Measurements from ENCODE around the gene TAMALIN. TPM values are rescaled to one million over a fixed set of nuclear protein-coding genes. Genes with fewer than 3 reads are reported as not detected.

The TAMALIN gene
- total and polyA plus RNA-seq, 9 donors = 16.8 to 84.1 (median 32.2) TPM

DNA sequence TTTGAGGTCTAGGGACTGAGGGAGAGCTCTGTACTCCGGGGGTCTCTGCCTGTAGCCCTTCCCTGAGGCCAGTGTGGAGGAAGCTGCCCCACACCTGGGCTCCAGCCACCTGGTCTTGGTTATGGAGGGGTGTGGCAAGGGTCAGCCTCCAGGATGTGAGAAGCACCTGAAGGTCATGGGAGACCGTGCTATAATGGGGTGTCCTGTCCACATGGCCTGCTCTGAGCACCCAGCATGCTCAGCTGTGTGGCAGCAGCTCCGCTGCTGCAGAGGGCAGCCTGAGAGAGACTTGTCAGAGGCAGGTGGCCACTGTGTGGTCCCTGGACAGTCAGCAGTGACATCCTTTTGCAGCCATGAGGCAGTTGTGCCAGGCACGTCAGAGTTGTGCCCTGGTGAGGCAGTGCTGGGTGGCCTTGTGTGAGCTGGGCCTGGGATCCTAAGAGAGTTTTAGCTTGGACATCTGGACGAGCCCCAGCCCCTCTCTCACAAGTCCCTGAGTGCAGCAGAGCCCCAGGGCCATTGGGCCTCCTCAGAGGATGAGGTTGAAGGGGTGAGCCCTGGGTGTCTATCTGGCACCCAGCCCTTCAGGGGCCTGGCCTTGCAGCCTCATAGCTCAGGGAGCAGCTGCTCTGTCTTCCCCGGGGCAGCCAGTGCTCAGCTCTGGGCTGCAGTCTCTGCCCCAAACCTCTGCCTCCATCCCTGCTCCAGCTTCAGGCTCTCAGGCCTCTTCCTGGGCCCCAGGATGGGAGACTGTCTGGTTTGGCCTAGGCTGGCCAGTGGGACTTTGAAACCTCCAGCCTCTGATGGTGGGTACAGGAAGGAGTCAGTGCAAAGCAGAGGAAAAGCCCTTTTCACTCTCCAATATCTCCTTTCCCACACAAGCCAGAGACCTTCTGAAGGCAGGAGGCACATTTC, 55.7 kb downstream of the TAMALIN start:
- H3K36me3 ChIP-seq = no peaks in the 10 kb centered on the region
- DNase-seq = peak; percentile 36 to 69 (median 58)
- peaks cover 17% of the 10 kb centered on the region for H3K4me1 ChIP-seq (ENCODE audit: insufficient read depth)
- no peaks in the 10 kb centered on the region for H3K9me3 ChIP-seq
- H3K4me3 ChIP-seq = no peak overlapping the region
- no peak for TF ChIP-seq POLR2A (IDR thresholded peaks at IDR 0.05)
- TF ChIP-seq EP300 (IDR thresholded peaks at IDR 0.05) = no peak
- no peak for TF ChIP-seq CTCF (IDR thresholded peaks at IDR 0.05)
- 65 to 72% (median 66%) methylated on average over 5 to 6 of the region's 6 CpGs for WGBS, 3 donors
- intact Hi-C loops (cut with DNase I) = no loop called here
- no peaks in the 10 kb centered on the region for H3K27me3 ChIP-seq
- H3K27ac ChIP-seq = peak overlapping the region; percentile 81 to 85

DNA sequence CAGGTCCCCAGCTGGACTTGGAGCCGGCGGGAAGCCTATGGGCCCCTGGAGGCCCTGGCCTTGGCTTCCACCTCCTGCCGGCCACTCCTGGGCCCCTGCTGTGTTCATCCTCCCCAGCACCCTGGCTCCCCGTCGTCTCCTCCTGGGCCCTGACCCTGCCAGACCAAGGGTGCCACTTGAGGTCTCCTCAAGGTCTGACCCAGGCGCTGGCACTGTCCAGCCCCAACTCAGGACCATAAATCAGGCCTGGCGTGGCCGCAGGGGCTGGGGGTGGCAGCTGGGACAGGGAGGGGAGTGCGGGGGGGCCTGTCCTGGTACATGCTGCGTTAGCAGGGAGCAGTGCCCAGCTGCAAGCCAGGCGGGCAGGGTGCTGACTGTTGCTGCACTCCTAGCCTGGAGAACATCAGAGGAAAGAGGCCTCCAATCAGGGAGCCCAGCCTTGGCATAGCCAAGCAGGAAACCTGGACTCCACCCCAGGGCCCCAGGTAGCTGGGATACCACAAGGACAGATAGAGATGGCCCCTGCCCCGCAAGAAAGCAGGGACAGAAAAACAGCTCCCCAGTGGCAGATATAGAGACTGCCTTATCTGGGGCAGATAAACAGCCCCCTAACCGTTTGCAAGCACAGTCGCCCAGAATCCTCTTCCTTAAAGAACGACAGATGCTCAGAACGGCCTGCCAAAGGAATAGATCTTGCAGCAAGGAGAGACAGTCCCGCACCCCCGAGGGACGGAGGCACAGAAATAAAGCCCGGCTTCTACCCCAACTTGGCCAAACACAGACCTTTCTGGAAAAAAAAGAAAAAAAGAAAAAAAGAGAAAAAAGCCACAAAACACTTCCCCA, 56.6 kb downstream of the TAMALIN start:
- Histone ChIP-seq H3K9me3 (no peaks in the 10 kb centered on the region), H3K4me3 (no peak overlapping the region), H3K27me3 (no peaks in the 10 kb centered on the region), H3K4me1 (ENCODE audit: insufficient read depth) (peaks cover 17% of the 10 kb centered on the region), H3K36me3 (no peaks in the 10 kb centered on the region), H3K27ac (peak overlapping the region; percentile 81 to 85)
- WGBS, 3 donors = 28 to 39% (median 34%) methylated on average over 20 of the region's 20 CpGs
- intact Hi-C loops (cut with DNase I) = no loop called here
- TF ChIP-seq POLR2A (IDR thresholded peaks at IDR 0.05) (no peak), EP300 (IDR thresholded peaks at IDR 0.05) (no peak), CTCF (IDR thresholded peaks at IDR 0.05) (no peak)
- peak; percentile 65 to 76 (median 68) for DNase-seq

DNA sequence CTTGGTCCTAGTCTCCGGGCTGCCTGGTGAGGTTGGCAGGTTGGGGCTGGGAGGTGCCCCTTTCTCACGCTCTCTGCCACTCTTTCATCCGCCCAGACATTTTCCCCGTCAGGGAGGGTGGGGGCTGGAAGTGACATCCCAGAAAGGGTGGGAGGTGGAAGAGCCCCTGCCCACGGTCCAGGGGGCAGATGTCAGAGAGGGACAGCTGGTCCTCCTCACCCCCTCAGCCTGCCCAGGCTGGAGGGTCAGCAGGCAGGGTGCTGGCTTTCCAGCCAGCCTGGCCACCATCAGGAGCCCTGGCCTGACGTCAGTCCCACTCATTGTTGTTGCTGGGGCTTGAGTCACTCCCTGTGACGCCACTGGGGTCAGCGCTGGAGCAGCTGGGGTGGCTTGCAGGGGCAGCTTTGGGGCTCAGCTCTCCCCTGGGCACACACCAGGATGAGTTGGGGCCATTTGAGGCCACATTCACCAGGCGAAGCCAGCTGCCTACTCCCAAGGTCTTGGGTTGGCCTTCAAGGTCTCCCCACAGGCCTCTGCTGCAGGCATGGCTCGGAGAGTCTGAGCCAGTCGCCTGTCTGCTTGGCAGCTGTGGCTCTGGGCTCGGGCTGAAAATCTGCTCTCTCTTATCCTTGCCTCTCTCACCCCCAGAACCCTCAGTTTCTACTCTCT, 57.4 kb downstream of the TAMALIN start:
- no peak for TF ChIP-seq POLR2A (IDR thresholded peaks at IDR 0.05)
- peak; percentile 42 for TF ChIP-seq EP300 (IDR thresholded peaks at IDR 0.05)
- TF ChIP-seq CTCF (IDR thresholded peaks at IDR 0.05) = no peak
- Histone ChIP-seq H3K27me3 (no peaks in the 10 kb centered on the region), H3K4me1 (ENCODE audit: insufficient read depth) (peaks cover 17% of the 10 kb centered on the region), H3K4me3 (no peak overlapping the region), H3K9me3 (no peaks in the 10 kb centered on the region), H3K36me3 (no peaks in the 10 kb centered on the region), H3K27ac (peak overlapping the region; percentile 81 to 85)
- intact Hi-C loops (cut with DNase I) = no loop called here
- WGBS, 3 donors = 36 to 55% (median 47%) methylated on average over 11 to 12 of the region's 12 CpGs
- peak; percentile 78 to 85 (median 82) for DNase-seq

Small RNA genes within 50 kb of the gene (small RNA-seq; reads per million reads assigned to genes)
- gene RNU6-574P = not detected

Other genes with a start within 250 kb of the TAMALIN start
- gene FIGNL2, start 158.2 kb upstream of the TAMALIN start, total RNA-seq = under 1 TPM; 0.11 to 0.50 (median 0.33) TPM
- under 1 TPM; 0.18 to 0.22 TPM for gene FIGNL2, start 158.2 kb upstream of the TAMALIN start, polyA plus RNA-seq
- not detected for gene ANKRD33, start 118.8 kb upstream of the TAMALIN start, total RNA-seq
- not detected for gene ANKRD33, start 118.8 kb upstream of the TAMALIN start, polyA plus RNA-seq
- 10 to 100 TPM in 5 of 7 donors, 1 to 10 TPM in 2; 5.7 to 17.6 (median 15.6) TPM for gene ACVRL1, start 99.4 kb upstream of the TAMALIN start, total RNA-seq
- 10 to 100 TPM in 1 of 2 donors, 1 to 10 TPM in 1; 8.0 to 11.1 TPM for gene ACVRL1, start 99.4 kb upstream of the TAMALIN start, polyA plus RNA-seq
- gene ACVR1B, start 55.2 kb upstream of the TAMALIN start, total RNA-seq = 10 to 100 TPM in 6 of 7 donors, 1 to 10 TPM in 1; 6.9 to 27.3 (median 19.1) TPM
- gene ACVR1B, start 55.2 kb upstream of the TAMALIN start, polyA plus RNA-seq = 10 to 100 TPM in 1 of 2 donors, 1 to 10 TPM in 1; 9.7 to 23.0 TPM
- 1,000 to 10,000 TPM in 2 of 7 donors, 100 to 1,000 TPM in 5; 142 to 1,603 (median 414) TPM for gene NR4A1, start 44.5 kb downstream of the TAMALIN start, total RNA-seq
- gene NR4A1, start 44.5 kb downstream of the TAMALIN start, polyA plus RNA-seq = 100 to 1,000 TPM in 1 of 2 donors, 10 to 100 TPM in 1; 41.7 to 159 TPM
- 10 to 100 TPM; 24.9 to 48.7 (median 28.9) TPM for gene ATG101, start 63.0 kb downstream of the TAMALIN start, total RNA-seq
- gene ATG101, start 63.0 kb downstream of the TAMALIN start, polyA plus RNA-seq = 10 to 100 TPM; 13.6 to 26.2 TPM
- 1 to 10 TPM; 1.4 to 4.5 (median 2.8) TPM for gene SMIM41, start 72.8 kb downstream of the TAMALIN start, total RNA-seq
- 1 to 10 TPM in 1 of 2 donors, under 1 TPM in 1; 0.32 to 3.4 TPM for gene SMIM41, start 72.8 kb downstream of the TAMALIN start, polyA plus RNA-seq
- 10 to 100 TPM in 1 of 7 donors, 1 to 10 TPM in 2, under 1 TPM in 3, not detected in 1; 0.05 to 13.2 (median 0.99) TPM for gene KRT80, start 185.1 kb downstream of the TAMALIN start, total RNA-seq
- gene KRT80, start 185.1 kb downstream of the TAMALIN start, polyA plus RNA-seq = 1 to 10 TPM in 1 of 2 donors, under 1 TPM in 1; 0.11 to 6.2 TPM
- 100 to 1,000 TPM in 1 of 7 donors, 10 to 100 TPM in 4, 1 to 10 TPM in 1, not detected in 1; 3.7 to 379 (median 29.1) TPM for gene KRT7, start 226.3 kb downstream of the TAMALIN start, total RNA-seq
- gene KRT7, start 226.3 kb downstream of the TAMALIN start, polyA plus RNA-seq = 1 to 10 TPM in 1 of 2 donors, under 1 TPM in 1; 0.37 to 2.1 TPM

Data from ovary (tissue), 9 donors.